HG03108 (cell line): ENCODE measurements around the gene MAGI1.
"Not testable (repeated sequence)": the region's sequence is repeated elsewhere in the genome, so short reads cannot be mapped to it uniquely, and the experiment has no call there.

Source experiments
- ATAC-seq: cut with Tn5 transposase; IDR thresholded peaks from one replicate; pipeline ENCODE4 v1.9.1; 2021; ENCODE audit warnings: moderate library complexity; ENCODE audit not compliant: unreplicated experiment

The MAGI1 gene

GRCh38 chr3:65880350-65880749 lies 158.4 kb downstream of the MAGI1 start:
- no peak for ATAC-seq

GRCh38 chr3:65879372-65879771 lies 159.3 kb downstream of the MAGI1 start:
- no peak for ATAC-seq

DNA sequence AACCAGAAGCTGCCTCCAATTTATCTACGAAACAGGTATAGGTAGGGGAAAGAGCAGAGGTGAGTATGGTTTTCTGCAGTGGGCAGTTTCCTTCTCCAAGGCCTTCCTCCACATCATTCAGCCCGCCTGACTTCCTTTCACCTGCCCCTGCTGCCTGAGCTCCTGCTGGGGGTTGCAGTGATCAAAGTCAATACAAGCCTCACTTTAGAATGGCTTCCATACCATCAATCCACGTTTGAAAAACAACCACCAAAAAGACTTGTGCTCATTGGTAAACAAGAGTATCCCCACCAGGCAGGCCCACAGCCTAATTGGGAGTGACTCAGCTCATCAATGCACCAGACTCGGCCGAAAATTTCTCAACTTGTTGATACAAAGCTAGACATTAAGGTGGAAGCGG lies 159.9 kb downstream of the MAGI1 start:
- ATAC-seq = no peak

DNA sequence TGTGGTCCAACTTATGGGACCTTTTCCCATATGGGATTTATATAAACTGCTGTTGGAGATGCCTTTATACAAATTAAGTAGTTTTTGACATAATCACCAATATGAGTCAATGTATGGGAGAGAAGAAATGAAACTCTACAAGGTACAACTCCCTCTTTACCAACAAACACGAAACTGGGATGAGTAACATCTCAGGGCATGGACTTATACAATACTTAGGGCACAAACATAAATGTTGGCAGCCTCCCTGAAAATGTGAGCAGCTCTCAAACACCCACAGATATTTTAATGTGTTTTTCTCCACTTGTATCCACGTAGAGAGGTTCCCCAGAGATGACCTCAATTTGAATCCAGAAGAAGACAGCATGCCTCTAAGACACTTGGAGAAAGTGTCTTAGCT lies 161.6 kb downstream of the MAGI1 start:
- ATAC-seq = no peak

DNA sequence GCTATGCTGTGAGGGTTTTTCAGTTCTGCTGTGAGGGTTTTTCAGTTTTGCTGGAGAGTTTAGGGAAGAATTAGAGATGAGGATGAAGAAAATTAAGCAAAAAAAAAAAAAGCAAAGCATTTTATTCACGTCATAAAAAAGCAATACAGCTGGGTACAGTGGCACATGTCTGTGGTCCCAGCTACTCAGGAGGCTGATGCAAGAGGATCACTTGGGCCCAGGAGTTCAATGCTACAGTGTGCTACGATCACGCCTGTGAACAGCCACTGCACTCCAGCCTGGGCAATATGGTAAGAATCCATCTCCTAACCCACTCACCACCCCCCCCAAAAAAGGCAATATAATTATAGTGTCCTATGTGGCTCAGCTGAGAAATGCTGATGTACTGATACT lies 162.7 kb downstream of the MAGI1 start:
- ATAC-seq = no peak

- ATAC-seq = no peak
Observed at GRCh38 chr3:65875393-65876027, 163.2 kb downstream of the MAGI1 start.

- ATAC-seq = no peak
Observed at GRCh38 chr3:65873869-65874268, 164.8 kb downstream of the MAGI1 start.

DNA sequence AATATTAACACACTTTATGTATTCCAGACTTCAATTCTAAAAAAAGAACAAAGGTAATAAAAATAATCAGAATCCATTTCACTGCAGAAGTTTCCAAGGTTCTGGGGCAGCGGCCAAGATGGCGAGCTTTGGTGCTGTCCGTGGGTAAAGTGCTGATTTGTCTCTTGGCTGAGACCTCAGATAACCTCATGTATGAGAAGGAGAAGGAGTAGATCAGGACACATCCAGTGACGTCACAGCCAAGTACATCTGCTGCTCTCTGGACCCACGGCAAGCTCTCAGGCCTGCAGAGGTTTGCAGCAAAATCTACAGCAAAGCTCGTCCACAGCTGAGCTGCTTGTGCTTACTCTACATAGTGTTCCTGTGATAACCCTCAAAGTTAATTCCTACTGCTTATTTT lies 165.7 kb downstream of the MAGI1 start:
- ATAC-seq = no peak

DNA sequence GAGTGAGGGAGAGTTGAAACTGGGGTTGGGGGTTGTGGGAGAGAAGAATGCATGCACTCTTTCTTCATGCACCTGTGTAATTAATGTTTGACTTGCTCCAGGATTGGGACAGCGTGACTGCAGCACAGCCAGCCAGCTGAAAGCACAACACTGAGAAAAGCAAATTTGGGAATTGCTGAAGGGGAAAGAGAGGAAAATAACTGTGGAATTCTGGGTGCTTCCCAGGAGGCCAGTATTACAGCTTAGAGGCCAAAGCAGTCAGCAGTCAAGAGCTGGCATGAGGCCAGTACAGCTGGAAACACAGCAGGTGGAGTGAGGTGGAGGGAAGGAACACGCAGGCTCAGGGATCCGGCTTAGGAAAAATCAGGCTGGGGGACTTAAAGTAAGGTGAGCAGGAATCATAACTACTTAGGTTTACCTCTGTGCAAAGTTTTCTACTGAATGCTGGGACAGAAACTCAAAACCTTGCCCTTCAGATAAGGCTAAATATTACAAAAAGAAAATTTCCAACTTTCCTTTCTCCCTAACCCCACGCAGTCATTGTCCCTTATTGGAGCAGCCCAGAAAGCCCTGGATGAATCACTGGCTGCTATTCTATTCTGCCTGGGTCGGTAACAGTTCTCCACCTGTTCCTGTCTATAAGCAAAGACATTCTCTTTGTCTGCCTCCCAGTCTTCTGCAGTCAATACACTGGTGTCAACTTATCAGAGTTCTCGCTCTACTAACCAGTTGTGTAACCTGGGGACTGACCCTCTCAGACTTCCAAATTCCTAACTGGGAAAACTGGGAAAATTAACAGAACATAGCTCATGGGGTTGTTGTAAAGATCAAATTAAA lies 167.2 kb downstream of the MAGI1 start:
- ATAC-seq = no peak

DNA sequence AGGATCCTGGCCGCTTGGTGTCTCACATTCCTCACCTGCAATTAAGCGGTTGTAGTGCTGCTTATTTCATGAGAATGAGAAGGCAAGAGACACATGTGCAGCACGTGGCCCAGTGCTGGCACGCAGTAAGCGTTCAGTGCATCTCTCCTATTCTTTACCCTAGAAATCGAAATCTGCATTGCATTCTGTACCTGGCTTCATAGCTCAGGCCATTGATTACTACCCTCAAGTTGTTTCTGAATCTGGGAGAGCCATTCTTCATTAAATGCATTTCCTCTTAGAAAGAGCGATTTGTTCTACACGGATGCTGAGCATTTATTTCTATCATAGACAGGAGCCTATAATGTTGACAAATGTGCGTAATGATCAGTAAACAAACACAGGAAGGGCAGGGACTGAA lies 168.9 kb downstream of the MAGI1 start:
- no peak for ATAC-seq

- no peak for ATAC-seq
Observed at GRCh38 chr3:65867463-65868210, 171.1 kb downstream of the MAGI1 start.

DNA sequence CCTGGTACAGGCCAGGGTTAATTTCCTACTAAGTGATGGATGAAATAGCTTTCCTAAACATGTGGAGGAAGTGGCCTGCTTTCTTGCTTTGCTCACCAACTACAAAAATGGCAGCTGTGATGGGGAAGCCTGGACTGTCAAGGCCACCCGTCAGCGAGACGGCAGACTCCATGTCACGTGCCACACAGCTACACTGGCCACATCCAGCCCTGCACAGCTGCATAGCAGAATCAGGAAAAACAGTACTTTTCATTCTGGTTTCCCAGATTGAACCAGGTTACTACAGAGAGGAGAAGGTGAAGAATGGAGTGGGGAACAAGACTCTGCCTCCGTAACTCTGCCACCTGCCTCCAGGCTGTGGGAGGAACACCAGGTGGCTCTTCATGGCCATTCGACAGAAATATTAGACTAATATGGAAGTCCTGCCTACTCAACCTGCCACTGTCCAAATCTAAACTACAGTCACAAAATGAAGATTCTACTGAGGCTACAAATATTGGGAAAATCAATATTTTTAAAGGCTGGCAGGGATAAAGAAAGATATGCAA lies 174.3 kb downstream of the MAGI1 start:
- no peak for ATAC-seq

GRCh38 chr3:65861718-65862117 lies 177.0 kb downstream of the MAGI1 start:
- ATAC-seq = no peak

- not testable (repeated sequence) for ATAC-seq
Observed at GRCh38 chr3:65859612-65860011, 179.1 kb downstream of the MAGI1 start.

GRCh38 chr3:65858749-65859148 lies 180.0 kb downstream of the MAGI1 start:
- no peak for ATAC-seq

GRCh38 chr3:65857327-65857726 lies 181.4 kb downstream of the MAGI1 start:
- ATAC-seq = no peak

DNA sequence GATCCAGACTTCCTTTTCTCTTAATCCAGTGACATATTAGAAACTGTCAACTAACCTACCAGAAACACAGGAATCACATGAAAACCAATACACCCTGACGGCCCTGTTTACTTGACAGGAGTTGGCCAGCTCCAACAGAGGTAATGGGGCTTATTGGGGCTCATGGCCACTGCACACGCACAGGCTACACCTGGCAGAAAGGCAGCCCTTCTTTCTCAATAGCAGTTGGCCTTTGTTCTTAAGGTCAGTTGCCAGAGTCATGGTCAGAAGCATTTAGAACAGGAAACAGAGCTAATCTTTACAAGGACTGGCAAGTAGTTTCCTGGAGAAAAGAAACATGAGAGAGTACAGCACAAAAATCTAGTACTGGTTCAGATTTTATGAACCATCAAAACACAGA lies 181.8 kb downstream of the MAGI1 start:
- no peak for ATAC-seq

GRCh38 chr3:65855370-65856100 lies 183.2 kb downstream of the MAGI1 start:
- no peak for ATAC-seq

DNA sequence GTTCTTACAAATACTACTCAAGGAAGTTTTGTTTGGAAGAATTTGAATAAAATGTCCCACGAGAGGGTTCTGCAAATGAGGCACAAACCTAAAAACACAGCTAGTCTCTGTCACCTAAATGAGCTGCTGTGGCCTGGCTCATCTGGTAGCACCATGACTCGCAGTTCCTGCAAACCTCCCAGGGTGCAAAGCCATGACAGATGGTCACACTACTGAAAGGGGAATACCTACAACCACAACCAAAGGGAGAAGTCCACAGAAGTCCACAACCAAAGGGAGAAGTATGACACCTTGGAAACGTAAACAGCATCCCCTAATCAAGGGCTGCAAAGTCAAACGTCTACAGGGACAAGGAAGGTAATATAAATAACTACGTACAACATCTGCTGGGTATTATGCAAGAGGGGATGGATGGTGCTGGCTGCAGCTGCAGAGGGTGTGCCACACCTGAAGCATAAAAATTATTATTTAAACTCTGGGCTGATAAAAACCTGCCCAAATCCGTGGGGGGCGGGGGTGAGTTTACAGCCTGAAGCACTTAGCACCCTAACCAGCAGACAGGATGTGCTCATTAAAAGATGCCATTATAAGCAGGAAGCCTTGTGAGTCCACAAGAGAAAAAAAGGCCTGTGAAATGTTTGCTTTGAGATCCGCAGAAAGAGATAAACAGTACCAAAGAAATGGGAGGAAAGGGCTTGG lies 184.0 kb downstream of the MAGI1 start:
- ATAC-seq = no peak

- no peak for ATAC-seq
Observed at GRCh38 chr3:65851827-65852226, 186.9 kb downstream of the MAGI1 start.
